Calu3 (cell line): Measurements from ENCODE around the gene CDC14A. TPM values are rescaled to one million over a fixed set of nuclear protein-coding genes. Genes with fewer than 3 reads are reported as not detected.

Source experiments
- BruUV-seq: library from RNA; stranded (reverse); fragments of 400-500 nt; replicated peaks from 2 replicates; lab custom pipeline; 2021; lab: Mats Ljungman, UMichigan
- CTCF ChIA-PET: fragments of 300-600 bp; sonication (Branson Sonifier 250); formaldehyde crosslinking; loops from one replicate; lab custom pipeline; 2022; ENCODE audit warnings: antibody characterized with exemption; lab: Charles Lee
- DNase-seq: peaks from one replicate; pipeline ENCODE4 v3.0.0; 2022
- H3K27ac Mint-ChIP-seq: one replicate; pipeline ENCODE4 v1.8.0; 2022; ENCODE audit warnings: mixed read lengths; ENCODE audit not compliant: unreplicated experiment
- H3K27me3 Mint-ChIP-seq: one replicate; pipeline ENCODE4 v1.8.0; 2022; ENCODE audit warnings: mixed read lengths; ENCODE audit not compliant: unreplicated experiment
- H3K36me3 Mint-ChIP-seq: one replicate; pipeline ENCODE4 v1.8.0; 2022; ENCODE audit warnings: mild to moderate bottlenecking, moderate library complexity, mixed read lengths; ENCODE audit not compliant: insufficient read depth, unreplicated experiment
- H3K4me1 Mint-ChIP-seq: one replicate; pipeline ENCODE4 v1.8.0; 2022; ENCODE audit warnings: mild to moderate bottlenecking, low read depth, mixed read lengths; ENCODE audit not compliant: unreplicated experiment
- H3K4me3 Mint-ChIP-seq: one replicate; pipeline ENCODE4 v1.8.0; 2022; ENCODE audit warnings: mild to moderate bottlenecking, low read depth, moderate library complexity, mixed read lengths; ENCODE audit not compliant: unreplicated experiment
- H3K9me3 Mint-ChIP-seq: one replicate; pipeline ENCODE4 v1.8.0; 2022; ENCODE audit warnings: low read depth, mixed read lengths; ENCODE audit not compliant: unreplicated experiment
- intact Hi-C: fragments of 100-400 bp; cut with micrococcal nuclease; formaldehyde crosslinking; loops from one replicate; pipeline ENCODE4 v1.10.0; 2022; ENCODE audit not compliant: unreplicated experiment
- total RNA-seq: library from RNA; stranded (reverse); gene quantifications from 2 replicates; pipeline ENCODE4 v1.2.3, GENCODE V29; 2022
- TF ChIP-seq, protein P1 (sequence below): fragments of 200-600 bp; IDR thresholded peaks from one replicate; pipeline ENCODE4 v1.8.0; 2022; ENCODE audit warnings: antibody characterized with exemption; ENCODE audit not compliant: unreplicated experiment

CDC14A gene
- total RNA-seq, 1 experiment from 2014 or later: 8.5 TPM

DNA sequence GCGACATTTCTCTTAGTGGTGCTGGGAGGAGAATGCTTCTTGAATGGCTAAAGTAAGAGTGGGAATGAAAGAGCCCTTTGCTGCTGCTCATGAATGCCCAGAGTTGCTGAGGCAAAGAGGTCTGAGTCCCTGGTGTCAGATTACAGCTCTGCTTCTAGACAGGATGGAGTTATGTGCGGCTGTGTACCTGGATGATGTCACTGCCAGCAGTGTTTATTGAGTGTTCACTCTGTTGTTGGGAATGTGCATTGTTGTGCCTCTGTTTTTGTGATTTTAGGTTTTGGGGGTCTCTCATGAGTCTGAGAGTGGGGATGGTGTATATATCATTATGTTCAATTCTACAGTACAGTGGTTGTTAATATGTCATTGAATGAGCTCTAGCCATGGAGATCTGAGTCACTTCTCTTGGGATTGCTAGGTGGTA, 2.7 kb downstream of the CDC14A start:
- Mint-ChIP-seq H3K9me3 (no peaks in the 10 kb centered on the region), H3K36me3 (peaks cover 34% of the 10 kb centered on the region), H3K27me3 (no peaks in the 10 kb centered on the region), H3K4me1 (peaks cover 24% of the 10 kb centered on the region), H3K4me3 (peak overlapping the region; percentile 40), H3K27ac (peak overlapping the region; percentile 52)
- CTCF ChIA-PET: interaction anchor here (0.6 kb wide), 1 partner anchor 100 kb away, joined by 3 read pairs; no protein-coding TSS in a partner anchor
- no TSS peak for BruUV-seq
- intact Hi-C loops: loop anchor here (5.0 kb wide), 3 partner anchors 78 to 548 kb away; no protein-coding TSS in a partner anchor
- TF ChIP-seq, protein P1, sequence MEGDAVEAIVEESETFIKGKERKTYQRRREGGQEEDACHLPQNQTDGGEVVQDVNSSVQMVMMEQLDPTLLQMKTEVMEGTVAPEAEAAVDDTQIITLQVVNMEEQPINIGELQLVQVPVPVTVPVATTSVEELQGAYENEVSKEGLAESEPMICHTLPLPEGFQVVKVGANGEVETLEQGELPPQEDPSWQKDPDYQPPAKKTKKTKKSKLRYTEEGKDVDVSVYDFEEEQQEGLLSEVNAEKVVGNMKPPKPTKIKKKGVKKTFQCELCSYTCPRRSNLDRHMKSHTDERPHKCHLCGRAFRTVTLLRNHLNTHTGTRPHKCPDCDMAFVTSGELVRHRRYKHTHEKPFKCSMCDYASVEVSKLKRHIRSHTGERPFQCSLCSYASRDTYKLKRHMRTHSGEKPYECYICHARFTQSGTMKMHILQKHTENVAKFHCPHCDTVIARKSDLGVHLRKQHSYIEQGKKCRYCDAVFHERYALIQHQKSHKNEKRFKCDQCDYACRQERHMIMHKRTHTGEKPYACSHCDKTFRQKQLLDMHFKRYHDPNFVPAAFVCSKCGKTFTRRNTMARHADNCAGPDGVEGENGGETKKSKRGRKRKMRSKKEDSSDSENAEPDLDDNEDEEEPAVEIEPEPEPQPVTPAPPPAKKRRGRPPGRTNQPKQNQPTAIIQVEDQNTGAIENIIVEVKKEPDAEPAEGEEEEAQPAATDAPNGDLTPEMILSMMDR: no peak
- DNase-seq: peak; percentile 51

DNA sequence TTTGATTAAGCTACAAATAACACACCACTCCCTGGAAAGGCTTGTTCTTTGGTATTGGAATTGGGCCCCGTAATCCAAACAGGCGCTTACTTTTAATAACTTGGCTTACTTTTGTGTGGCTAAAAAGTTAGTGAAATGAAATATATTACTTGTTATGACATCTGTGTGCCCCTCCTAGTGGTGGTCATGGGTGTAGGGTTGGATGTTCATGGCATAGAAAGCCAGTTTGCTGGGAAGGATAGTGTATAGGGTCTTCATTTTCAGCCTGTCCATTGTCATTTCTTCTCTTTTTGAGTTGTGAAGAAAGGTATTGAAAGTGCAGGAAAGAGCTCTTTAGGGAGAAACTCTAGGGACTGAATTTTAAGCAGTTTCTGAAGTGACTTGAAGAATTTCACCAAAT, 5.9 kb downstream of the CDC14A start:
- BruUV-seq: no TSS peak
- no peak overlapping the region for H3K27ac Mint-ChIP-seq
- H3K4me3 Mint-ChIP-seq: no peak overlapping the region
- H3K27me3 Mint-ChIP-seq: no peaks in the 10 kb centered on the region
- peaks cover 29% of the 10 kb centered on the region for H3K4me1 Mint-ChIP-seq
- H3K36me3 Mint-ChIP-seq: peaks cover 11% of the 10 kb centered on the region
- intact Hi-C loops: no loop called here
- DNase-seq: no peak
- TF ChIP-seq, protein P1: peak; percentile 31
- no peaks in the 10 kb centered on the region for H3K9me3 Mint-ChIP-seq
- CTCF ChIA-PET: no interaction called here

DNA sequence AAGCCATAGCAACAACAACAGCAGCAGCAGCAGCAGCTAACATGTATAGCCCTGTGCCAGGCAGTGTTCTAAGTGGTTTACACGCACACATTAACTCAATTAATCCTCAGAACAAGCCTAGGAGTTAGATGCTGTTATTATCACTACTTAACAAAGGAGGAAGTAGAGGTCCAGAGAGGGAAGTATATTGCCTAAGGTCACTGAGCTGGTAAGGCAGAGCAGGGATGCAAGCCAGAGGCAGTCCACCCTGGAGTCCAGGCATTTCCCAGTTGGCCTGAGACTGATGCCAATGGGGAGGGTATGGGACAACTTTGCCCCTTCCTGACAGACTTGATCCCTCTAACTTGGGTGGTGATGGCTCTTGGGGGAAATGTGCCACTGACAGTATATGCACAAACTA, 6.8 kb downstream of the CDC14A start:
- Mint-ChIP-seq H3K9me3 (no peaks in the 10 kb centered on the region), H3K4me1 (peaks cover 22% of the 10 kb centered on the region)
- CTCF ChIA-PET: no interaction called here

DNA sequence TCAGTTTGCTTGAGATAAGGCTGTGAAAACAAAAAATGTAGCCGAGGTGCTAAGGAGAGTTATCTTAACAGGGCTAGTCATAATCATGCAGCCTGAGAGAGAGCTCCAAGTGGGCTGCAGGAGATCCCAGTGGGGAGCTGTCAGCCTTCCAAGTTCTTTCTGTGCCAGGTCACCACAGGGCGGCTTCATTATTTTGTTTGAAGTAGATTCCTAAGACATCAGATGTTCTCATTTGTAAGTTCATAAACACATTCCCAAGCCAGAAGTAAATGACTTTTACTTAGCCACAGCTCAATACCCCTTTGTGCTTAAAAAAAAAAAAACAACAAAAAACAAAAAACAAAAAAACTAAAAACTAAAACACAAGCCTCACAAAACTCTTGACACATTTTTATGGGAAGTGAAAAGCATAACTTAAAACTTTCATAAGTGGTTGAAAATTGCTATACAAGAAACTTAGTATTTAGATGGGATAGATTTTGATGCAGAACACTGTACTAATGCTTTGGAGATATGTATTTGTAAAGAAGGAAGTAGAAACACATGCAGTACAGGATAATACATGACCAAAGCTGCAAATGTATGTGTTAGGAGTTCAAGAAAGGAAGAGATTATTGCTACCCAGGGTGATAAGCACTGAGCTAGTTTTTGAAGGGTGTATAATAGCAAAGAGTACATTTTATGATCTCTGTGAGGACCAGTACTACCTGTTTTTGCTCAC, 8.6 kb downstream of the CDC14A start:
- no TSS peak for BruUV-seq
- H3K4me3 Mint-ChIP-seq: no peak overlapping the region
- no peak overlapping the region for H3K27ac Mint-ChIP-seq
- intact Hi-C loops: no loop called here
- no peaks in the 10 kb centered on the region for H3K27me3 Mint-ChIP-seq
- no peaks in the 10 kb centered on the region for H3K9me3 Mint-ChIP-seq
- no peaks in the 10 kb centered on the region for H3K36me3 Mint-ChIP-seq
- TF ChIP-seq, protein P1: no peak
- peaks cover 5% of the 10 kb centered on the region for H3K4me1 Mint-ChIP-seq
- CTCF ChIA-PET: interaction anchor here (0.6 to 0.7 kb wide), 2 partner anchors 137 to 1982 kb away, joined by 3 to 4 read pairs; no protein-coding TSS in a partner anchor
- DNase-seq: no peak

More for the DNA sequence above, 6.8 kb downstream of the CDC14A start:
- intact Hi-C loops: no loop called here
- Mint-ChIP-seq H3K27me3 (no peaks in the 10 kb centered on the region), H3K36me3 (peaks cover 2% of the 10 kb centered on the region), H3K4me3 (no peak overlapping the region), H3K27ac (no peak overlapping the region)
- no peak for DNase-seq
- TF ChIP-seq, protein P1: no peak
- no TSS peak for BruUV-seq
